H1 (cell line): Measurements from ENCODE around the gene TMEM271.

Experiments
- ATF2 ChIP-seq: IDR thresholded peaks from 2 replicates; pipeline ENCODE4 v1.6.1; 2012; ENCODE audit warnings: low read length, inconsistent platforms
- BRCA1 ChIP-seq: IDR thresholded peaks from 2 replicates; pipeline ENCODE4 v1.6.1; 2012; ENCODE audit warnings: low read depth, low read length, improper control_type of control experiment
- CTCF ChIP-seq, 3 experiments: IDR thresholded peaks; 1 replicate in 2 of 3; 2 replicates in 1 of 3; pipeline versions ENCODE4 v1.5.1 to v1.6.1; 2011; ENCODE audit warnings: low read length in 3 of 3, mild to moderate bottlenecking in 3 of 3, inconsistent platforms in 2 of 3, low read depth in 1 of 3, moderate library complexity in 1 of 3; ENCODE audit not compliant: insufficient read depth in 1 of 3; ENCODE audit errors: control extremely low read depth in 1 of 3
- GABPA ChIP-seq: IDR thresholded peaks from 2 replicates; pipeline ENCODE4 v1.6.1; 2011; ENCODE audit warnings: mild to moderate bottlenecking, low read length, moderate library complexity, borderline replicate concordance; ENCODE audit not compliant: insufficient read depth
- GTF2F1 ChIP-seq: IDR thresholded peaks from 2 replicates; pipeline ENCODE4 v1.6.1; 2012; ENCODE audit warnings: low read depth, low read length, improper control_type of control experiment, borderline replicate concordance
- HDAC6 ChIP-seq: IDR thresholded peaks from one replicate; pipeline ENCODE4 v1.7.1; 2012; ENCODE audit warnings: low read depth, mild to moderate bottlenecking, inconsistent platforms, low read length, moderate library complexity
- MAFK ChIP-seq: IDR thresholded peaks from 2 replicates; pipeline ENCODE4 v1.6.1; 2012; ENCODE audit warnings: low read depth, mild to moderate bottlenecking, improper control_type of control experiment, low read length
- POLR2A ChIP-seq, 2 experiments: IDR thresholded peaks; 1 replicate in 1 of 2; 2 replicates in 1 of 2; pipeline ENCODE4 v1.6.1; 2011; ENCODE audit warnings: low read depth in 2 of 2, low read length in 2 of 2, mild to moderate bottlenecking in 2 of 2; ENCODE audit errors: control extremely low read depth in 1 of 2
- POLR2AphosphoS5 ChIP-seq: IDR thresholded peaks from 2 replicates; pipeline ENCODE4 v1.6.1; 2011; ENCODE audit warnings: low read depth, low read length
- RAD21 ChIP-seq, 2 experiments: IDR thresholded peaks in 1 of 2; conservative IDR thresholded peaks in 1 of 2; 2 replicates each; pipeline ENCODE4 v1.6.1; 2011; ENCODE audit warnings: low read depth in 2 of 2, low read length in 2 of 2, improper control_type of control experiment in 1 of 2, inconsistent platforms in 1 of 2, mild to moderate bottlenecking in 1 of 2, moderate library complexity in 1 of 2
- RFX5 ChIP-seq: IDR thresholded peaks from 2 replicates; pipeline ENCODE4 v1.6.1; 2011; ENCODE audit warnings: low read depth, low read length, improper control_type of control experiment, borderline replicate concordance

GRCh38 chr4:555566-556275 is 20.4 kb downstream of the TMEM271 start:
- TF ChIP-seq GTF2F1: no peak
- no peak for TF ChIP-seq POLR2AphosphoS5
- TF ChIP-seq HDAC6: no peak
- TF ChIP-seq POLR2A (IDR thresholded peaks at IDR 0.05; ENCODE audit: control extremely low read depth in 1 of 2, low read depth in 2 of 2, low read length in 2 of 2): no peak
- TF ChIP-seq CTCF (IDR thresholded peaks at IDR 0.05; ENCODE audit: control extremely low read depth in 1 of 3, insufficient read depth in 1 of 3, low read depth in 1 of 3, low read length in 3 of 3): no peak
- TF ChIP-seq GABPA: no peak
- no peak for TF ChIP-seq BRCA1
- no peak for TF ChIP-seq MAFK
- no peak for TF ChIP-seq ATF2
- TF ChIP-seq RAD21 (IDR thresholded peaks at IDR 0.05 in 1 of 2, conservative IDR thresholded peaks at IDR 0.05 in 1 of 2; ENCODE audit: low read depth in 2 of 2, low read length in 2 of 2): no peak
- no peak for TF ChIP-seq RFX5
